Colonic mucosa (tissue), 4 donors: Measurements from ENCODE around the gene BCL11B. TPM values are rescaled to one million over a fixed set of nuclear protein-coding genes. Genes with fewer than 3 reads are reported as not detected.

Experiments
- DNase-seq: peaks from one replicate; pipeline ENCODE4 v3.0.0-alpha.2; 2020
- H3K27ac ChIP-seq: fragments of 200-600 bp; one replicate; pipeline ENCODE4 v1.8.0; 2021
- H3K27me3 ChIP-seq: fragments of 200-600 bp; one replicate; pipeline ENCODE4 v1.8.0; 2021
- H3K36me3 ChIP-seq: fragments of 200-600 bp; one replicate; pipeline ENCODE4 v1.8.0; 2021
- H3K4me1 ChIP-seq: fragments of 200-600 bp; one replicate; pipeline ENCODE4 v1.8.0; 2021; ENCODE audit warnings: mild to moderate bottlenecking
- H3K4me3 ChIP-seq: fragments of 200-600 bp; one replicate; pipeline ENCODE4 v1.8.0; 2021
- H3K9ac ChIP-seq, 2 donors: one replicate each; pipeline ENCODE4 v1.7.0; 2013; ENCODE audit warnings: control low read depth in 2 of 2, low read depth in 2 of 2, low read length in 2 of 2
- H3K9me3 ChIP-seq: fragments of 200-600 bp; one replicate; pipeline ENCODE4 v1.8.0; 2021
- intact Hi-C: fragments of 100-400 bp; cut with DNase I; formaldehyde crosslinking; loops from one replicate; pipeline ENCODE4 v1.14.1; 2022
- total RNA-seq, 2 donors: library from RNA; stranded (reverse); fragmentation: NEBNext Ultra II Directional in 1 of 2; extraction: Animal tissue kit (Norgen Biotek cat#: 25700) in 1 of 2; gene quantifications; one replicate each; pipeline ENCODE4 v1.2.1, GENCODE V29; 2021
- TF ChIP-seq, protein P1 (sequence below): fragments of 200-600 bp; IDR thresholded peaks from one replicate; pipeline ENCODE4 v1.8.0; 2022; ENCODE audit warnings: antibody characterized with exemption, mild to moderate bottlenecking
- donor health status: healthy.
- donor health status: DM: no; HTN: no; CAD: no.
- donor health status: DM: no; HTN: no; CAD: no.

Gene BCL11B
- total RNA-seq, 2 donors from 2014 or later, result 5.6 to 10.4 TPM

DNA sequence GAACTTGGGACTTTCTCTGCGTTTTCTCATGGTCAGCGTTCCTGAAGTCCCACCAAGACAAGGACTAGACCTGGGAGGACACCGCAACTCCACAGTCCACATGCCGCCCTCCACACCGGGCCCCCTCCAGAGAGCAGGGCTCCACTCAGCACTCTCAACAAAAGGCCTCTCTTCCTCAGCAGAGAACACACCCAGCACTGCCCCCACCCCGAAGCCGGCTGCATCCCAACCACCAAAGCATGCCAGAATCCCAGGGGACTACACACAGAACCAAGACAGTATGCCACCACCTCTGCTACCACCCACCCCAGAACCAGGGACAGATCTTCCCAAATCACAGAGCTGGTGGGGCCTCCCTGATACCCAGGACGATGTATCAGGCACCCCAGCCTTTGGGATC is 88.3 kb downstream of the BCL11B start:
- intact Hi-C loops, result no loop called here
- no peak overlapping the region for H3K4me3 ChIP-seq
- TF ChIP-seq, protein P1, sequence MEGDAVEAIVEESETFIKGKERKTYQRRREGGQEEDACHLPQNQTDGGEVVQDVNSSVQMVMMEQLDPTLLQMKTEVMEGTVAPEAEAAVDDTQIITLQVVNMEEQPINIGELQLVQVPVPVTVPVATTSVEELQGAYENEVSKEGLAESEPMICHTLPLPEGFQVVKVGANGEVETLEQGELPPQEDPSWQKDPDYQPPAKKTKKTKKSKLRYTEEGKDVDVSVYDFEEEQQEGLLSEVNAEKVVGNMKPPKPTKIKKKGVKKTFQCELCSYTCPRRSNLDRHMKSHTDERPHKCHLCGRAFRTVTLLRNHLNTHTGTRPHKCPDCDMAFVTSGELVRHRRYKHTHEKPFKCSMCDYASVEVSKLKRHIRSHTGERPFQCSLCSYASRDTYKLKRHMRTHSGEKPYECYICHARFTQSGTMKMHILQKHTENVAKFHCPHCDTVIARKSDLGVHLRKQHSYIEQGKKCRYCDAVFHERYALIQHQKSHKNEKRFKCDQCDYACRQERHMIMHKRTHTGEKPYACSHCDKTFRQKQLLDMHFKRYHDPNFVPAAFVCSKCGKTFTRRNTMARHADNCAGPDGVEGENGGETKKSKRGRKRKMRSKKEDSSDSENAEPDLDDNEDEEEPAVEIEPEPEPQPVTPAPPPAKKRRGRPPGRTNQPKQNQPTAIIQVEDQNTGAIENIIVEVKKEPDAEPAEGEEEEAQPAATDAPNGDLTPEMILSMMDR, result no peak
- no peak for DNase-seq
- no peaks in the 10 kb centered on the region for H3K36me3 ChIP-seq
- H3K9me3 ChIP-seq, result no peaks in the 10 kb centered on the region
- H3K9ac ChIP-seq, result no peak overlapping the region
- no peak overlapping the region for H3K27ac ChIP-seq
- H3K4me1 ChIP-seq, result no peaks in the 10 kb centered on the region
- no peaks in the 10 kb centered on the region for H3K27me3 ChIP-seq

GRCh38 chr14:99183311-99183710 is 88.7 kb downstream of the BCL11B start:
- Histone ChIP-seq H3K4me3 (no peak overlapping the region), H3K27ac (no peak overlapping the region), H3K9ac (no peak overlapping the region), H3K36me3 (no peaks in the 10 kb centered on the region), H3K9me3 (no peaks in the 10 kb centered on the region), H3K4me1 (no peaks in the 10 kb centered on the region), H3K27me3 (no peaks in the 10 kb centered on the region)
- intact Hi-C loops, result no loop called here
- TF ChIP-seq, protein P1, result no peak
- no peak for DNase-seq

- H3K36me3 ChIP-seq, result no peaks in the 10 kb centered on the region
- no peak for DNase-seq
- H3K27ac ChIP-seq, result no peak overlapping the region
- no peaks in the 10 kb centered on the region for H3K9me3 ChIP-seq
- intact Hi-C loops, result no loop called here
- H3K4me3 ChIP-seq, result no peak overlapping the region
- no peak overlapping the region for H3K9ac ChIP-seq
- H3K27me3 ChIP-seq, result no peaks in the 10 kb centered on the region
- H3K4me1 ChIP-seq, result no peaks in the 10 kb centered on the region
- TF ChIP-seq, protein P1, result no peak
Measured at GRCh38 chr14:99182548-99183250, 89.3 kb downstream of the BCL11B start.

DNA sequence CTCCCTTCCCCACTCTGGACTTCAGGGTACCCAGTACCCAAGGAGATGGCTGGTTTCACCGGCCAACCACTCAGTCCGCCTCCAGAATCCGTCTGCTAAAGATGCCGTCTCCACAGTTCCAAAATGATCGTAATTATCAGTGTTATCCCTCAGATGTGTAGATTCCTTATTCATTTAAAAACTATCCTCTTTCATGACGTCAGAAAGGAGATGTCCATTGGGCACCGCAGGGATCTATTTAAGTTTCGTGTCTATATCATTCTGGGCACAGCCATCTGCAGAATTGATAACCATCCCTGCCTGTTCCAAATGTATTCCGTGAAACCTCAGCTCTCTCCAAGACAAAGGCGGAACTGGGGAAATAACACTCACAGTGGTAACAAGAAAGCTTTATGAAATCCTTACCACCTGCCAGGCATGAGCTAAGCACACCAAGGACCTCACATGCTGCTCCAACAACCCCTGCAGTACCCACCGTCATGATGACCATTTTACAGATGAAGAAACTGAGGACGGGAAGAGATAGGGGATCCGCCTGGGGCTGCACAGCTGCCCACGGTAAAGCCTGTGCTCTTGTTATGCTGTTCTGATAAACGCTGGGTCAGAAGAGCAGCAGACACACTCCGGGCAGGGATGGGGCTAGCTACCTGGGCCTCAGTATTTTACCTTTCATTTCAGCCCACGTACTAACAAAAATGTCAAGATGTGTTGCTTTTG is 90.0 kb downstream of the BCL11B start:
- no peak overlapping the region for H3K27ac ChIP-seq
- intact Hi-C loops, result no loop called here
- no peak overlapping the region for H3K9ac ChIP-seq
- no peaks in the 10 kb centered on the region for H3K4me1 ChIP-seq
- no peak overlapping the region for H3K4me3 ChIP-seq
- H3K36me3 ChIP-seq, result no peaks in the 10 kb centered on the region
- DNase-seq, result no peak
- TF ChIP-seq, protein P1, result no peak
- H3K27me3 ChIP-seq, result no peaks in the 10 kb centered on the region
- no peaks in the 10 kb centered on the region for H3K9me3 ChIP-seq

- DNase-seq, result no peak
- no peaks in the 10 kb centered on the region for H3K9me3 ChIP-seq
- intact Hi-C loops, result no loop called here
- H3K9ac ChIP-seq, result no peak overlapping the region
- TF ChIP-seq, protein P1, result no peak
- no peak overlapping the region for H3K27ac ChIP-seq
- no peak overlapping the region for H3K4me3 ChIP-seq
- H3K36me3 ChIP-seq, result no peaks in the 10 kb centered on the region
- no peaks in the 10 kb centered on the region for H3K4me1 ChIP-seq
- H3K27me3 ChIP-seq, result no peaks in the 10 kb centered on the region
Measured at GRCh38 chr14:99181241-99181640, 90.8 kb downstream of the BCL11B start.
